ENCODE data around the gene OR2A7.
"Not testable (repeated sequence)": the region's sequence is repeated elsewhere in the genome, so short reads cannot be mapped to it uniquely, and the experiment has no call there.

OR2A7 gene

GRCh38 chr7:144252307-144252706 is 12.3 kb downstream of the OR2A7 start:
- DNase-seq (ENCODE audit: low read depth): not testable (repeated sequence)

GRCh38 chr7:144247674-144248330 is 16.8 kb downstream of the OR2A7 start:
- DNase-seq (ENCODE audit: low read depth): not testable (repeated sequence)

- not testable (repeated sequence) for DNase-seq (ENCODE audit: low read depth)
These were observed 17.6 kb downstream of the OR2A7 start for GRCh38 chr7:144246967-144247366.

- DNase-seq (ENCODE audit: low read depth): not testable (repeated sequence)
These were observed 19.2 kb downstream of the OR2A7 start for GRCh38 chr7:144245372-144245771.

GRCh38 chr7:144239365-144239764 is 25.2 kb downstream of the OR2A7 start, which contains the start of gene OR2A42:
OR2A42 (minus strand) TSS chr7:144239605; CDS start chr7:144232843, 6,762 bp downstream.
- DNase-seq (ENCODE audit: low read depth): not testable (repeated sequence)

GRCh38 chr7:144238530-144239082 is 26.0 kb downstream of the OR2A7 start:
- DNase-seq (ENCODE audit: low read depth): not testable (repeated sequence)

- DNase-seq (ENCODE audit: low read depth): not testable (repeated sequence)
These were observed 31.6 kb downstream of the OR2A7 start for GRCh38 chr7:144233039-144233438.

- DNase-seq (ENCODE audit: low read depth): not testable (repeated sequence)
These were observed 33.6 kb downstream of the OR2A7 start for GRCh38 chr7:144231027-144231426.

GRCh38 chr7:144228810-144229209 is 35.8 kb downstream of the OR2A7 start:
- not testable (repeated sequence) for DNase-seq (ENCODE audit: low read depth)

- not testable (repeated sequence) for DNase-seq (ENCODE audit: low read depth)
These were observed 37.7 kb downstream of the OR2A7 start for GRCh38 chr7:144226866-144227265.

GRCh38 chr7:144223675-144224074 is 40.9 kb downstream of the OR2A7 start:
- DNase-seq (ENCODE audit: low read depth): not testable (repeated sequence)

- DNase-seq (ENCODE audit: low read depth): not testable (repeated sequence)
These were observed 44.1 kb downstream of the OR2A7 start for GRCh38 chr7:144220531-144220930.

GRCh38 chr7:144219149-144219548 is 45.4 kb downstream of the OR2A7 start:
- not testable (repeated sequence) for DNase-seq (ENCODE audit: low read depth)

GRCh38 chr7:144218581-144218980 is 46.0 kb downstream of the OR2A7 start:
- not testable (repeated sequence) for DNase-seq (ENCODE audit: low read depth)

- DNase-seq (ENCODE audit: low read depth): not testable (repeated sequence)
These were observed 47.4 kb downstream of the OR2A7 start for GRCh38 chr7:144217200-144217599.

Measured in fibroblast of gingiva (primary cell).